ENCODE data around the gene OR10K2.

The OR10K2 gene

DNA sequence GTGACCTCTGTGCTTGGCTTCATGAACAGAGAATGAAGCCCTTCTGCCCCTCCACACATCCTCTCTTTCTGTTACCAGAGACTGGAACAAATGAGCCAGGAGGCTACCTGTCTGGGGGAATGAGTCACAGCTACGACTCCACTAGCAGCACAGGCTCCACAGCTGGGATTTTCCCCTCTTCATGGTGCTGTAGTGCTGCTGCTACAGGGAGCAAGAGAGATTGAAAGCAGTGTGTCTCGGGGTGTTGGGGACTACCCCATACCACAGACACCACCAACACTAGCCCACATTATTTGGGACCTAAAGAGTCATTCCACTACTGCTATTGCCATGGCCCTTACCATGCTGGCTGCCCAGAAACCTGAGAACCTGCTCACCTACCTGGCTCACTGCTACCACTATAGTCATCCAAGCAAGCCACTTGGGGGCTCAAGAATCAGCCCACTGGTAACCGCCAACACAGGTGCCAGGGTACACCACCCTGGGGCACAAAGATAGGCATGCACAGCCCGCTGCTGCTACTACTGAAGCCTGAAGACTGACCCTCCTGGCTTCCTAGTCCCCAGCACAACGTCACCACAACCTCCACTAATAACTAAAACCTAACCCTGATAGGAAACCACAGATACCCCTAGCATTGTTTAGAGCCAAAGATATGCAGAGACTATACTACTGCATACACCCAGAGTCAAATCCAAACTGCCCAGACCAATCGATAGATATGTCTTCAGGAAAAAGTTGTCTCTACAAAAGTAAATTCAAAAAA, 54.7 kb downstream of the OR10K2 start:
- no peak for DNase-seq (ENCODE audit: low spot score)
